ENCODE data around the gene UST. TPM values are rescaled to one million over a fixed set of nuclear protein-coding genes. Genes with fewer than 3 reads are reported as not detected.

UST gene
- total RNA-seq, 1 experiment from 2014 or later = 3.9 TPM

DNA sequence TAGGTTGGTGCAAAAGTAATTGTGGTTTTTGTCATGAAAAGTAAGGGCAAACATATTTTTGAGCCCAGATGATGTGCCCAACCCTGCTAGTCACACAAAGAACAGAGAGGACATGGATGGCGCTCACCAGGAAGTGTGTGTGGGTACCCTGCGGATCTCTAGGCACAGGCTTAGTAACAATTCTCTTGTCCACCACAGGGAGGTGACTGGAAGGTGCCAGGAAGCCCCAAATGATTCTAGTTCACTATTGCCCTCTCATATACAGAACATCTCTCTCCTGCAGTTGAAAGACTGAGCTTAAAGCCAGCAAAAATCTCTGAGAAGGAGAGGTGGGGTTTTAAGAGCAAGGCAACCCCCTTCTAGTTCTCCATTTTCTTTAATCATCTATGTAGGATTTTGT lies 298.6 kb downstream of the UST start:
- no TSS peak for BruUV-seq (replicated peaks)
- Histone ChIP-seq H3K9me2 (replicated peaks; ENCODE audit: low read length) (no peaks in the 10 kb centered on the region), H3K27me3 (ENCODE audit: low read length) (no peaks in the 10 kb centered on the region), H3K79me2 (ENCODE audit: low read length) (no peaks in the 10 kb centered on the region), H4K20me1 (ENCODE audit: low read length) (no peaks in the 10 kb centered on the region), H3K4me2 (ENCODE audit: low read length) (no peak overlapping the region), H2AFZ (ENCODE audit: low read length) (no peak overlapping the region), H3K9ac (ENCODE audit: low read length) (no peak overlapping the region), H3K27ac (ENCODE audit: low read length) (no peak overlapping the region), H3K9me3 (ENCODE audit: low read length) (no peaks in the 10 kb centered on the region), H3K36me3 (ENCODE audit: low read depth, low read length) (no peaks in the 10 kb centered on the region), H3K4me1 (ENCODE audit: insufficient read depth, low read length) (peaks cover 34% of the 10 kb centered on the region), H3K4me3 (ENCODE audit: low read length) (no peak overlapping the region), H3F3A (ENCODE audit: low read length, unreplicated experiment) (no peaks in the 10 kb centered on the region)
- TF ChIP-seq EZH2 (IDR thresholded peaks at IDR 0.05; ENCODE audit: low read length, unreplicated experiment) (no peak), EZH2phosphoT487 (IDR thresholded peaks at IDR 0.05; ENCODE audit: borderline replicate concordance, low read length) (no peak)
- TF ChIP-seq, protein P1, sequence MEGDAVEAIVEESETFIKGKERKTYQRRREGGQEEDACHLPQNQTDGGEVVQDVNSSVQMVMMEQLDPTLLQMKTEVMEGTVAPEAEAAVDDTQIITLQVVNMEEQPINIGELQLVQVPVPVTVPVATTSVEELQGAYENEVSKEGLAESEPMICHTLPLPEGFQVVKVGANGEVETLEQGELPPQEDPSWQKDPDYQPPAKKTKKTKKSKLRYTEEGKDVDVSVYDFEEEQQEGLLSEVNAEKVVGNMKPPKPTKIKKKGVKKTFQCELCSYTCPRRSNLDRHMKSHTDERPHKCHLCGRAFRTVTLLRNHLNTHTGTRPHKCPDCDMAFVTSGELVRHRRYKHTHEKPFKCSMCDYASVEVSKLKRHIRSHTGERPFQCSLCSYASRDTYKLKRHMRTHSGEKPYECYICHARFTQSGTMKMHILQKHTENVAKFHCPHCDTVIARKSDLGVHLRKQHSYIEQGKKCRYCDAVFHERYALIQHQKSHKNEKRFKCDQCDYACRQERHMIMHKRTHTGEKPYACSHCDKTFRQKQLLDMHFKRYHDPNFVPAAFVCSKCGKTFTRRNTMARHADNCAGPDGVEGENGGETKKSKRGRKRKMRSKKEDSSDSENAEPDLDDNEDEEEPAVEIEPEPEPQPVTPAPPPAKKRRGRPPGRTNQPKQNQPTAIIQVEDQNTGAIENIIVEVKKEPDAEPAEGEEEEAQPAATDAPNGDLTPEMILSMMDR (conservative IDR thresholded peaks at IDR 0.05; ENCODE audit: low read depth, low read length) = no peak; the same call in 1 of the 2 replicates
- intact Hi-C loops (cut with micrococcal nuclease) = no loop called here
- POLR2A ChIA-PET (ENCODE audit: unreplicated experiment) = no interaction called here
- ATAC-seq = no peak
- CTCF ChIA-PET = no interaction called here
- DNase-seq = no peak

DNA sequence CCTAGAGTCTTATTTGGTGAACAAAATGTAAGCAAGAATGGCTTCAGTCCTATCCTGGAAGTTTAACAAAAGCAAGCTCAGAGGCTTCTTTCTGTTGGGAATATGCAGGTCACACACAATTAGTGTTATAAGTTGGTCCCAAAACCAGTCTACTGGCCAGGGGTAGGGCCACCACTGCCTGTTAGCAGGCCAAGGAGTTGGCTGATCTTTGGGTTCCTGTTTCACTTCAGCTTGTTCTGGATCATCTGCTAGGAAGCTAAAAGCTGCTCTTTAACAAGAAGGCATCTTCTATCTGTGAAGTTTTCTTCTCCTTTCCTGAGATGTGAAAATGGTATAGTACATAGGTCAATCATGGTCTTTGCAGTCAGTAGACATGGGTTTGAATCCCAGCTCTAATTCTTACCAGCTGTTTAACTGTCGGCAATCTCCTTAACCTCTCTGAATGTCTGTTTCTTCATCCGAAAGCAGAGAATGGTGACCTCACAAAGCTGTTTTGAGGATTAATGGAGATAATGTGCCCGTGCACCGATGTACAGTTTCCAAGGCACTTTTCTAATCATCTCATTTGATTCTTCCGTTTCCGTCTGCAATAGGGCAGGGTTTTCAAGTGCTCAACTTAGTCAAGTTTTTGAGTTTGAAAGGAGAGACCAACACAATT lies 299.5 kb downstream of the UST start:
- Histone ChIP-seq H3K4me2 (ENCODE audit: low read length) (no peak overlapping the region), H3K9ac (ENCODE audit: low read length) (no peak overlapping the region), H3K4me3 (ENCODE audit: low read length) (no peak overlapping the region), H3K9me3 (ENCODE audit: low read length) (no peaks in the 10 kb centered on the region), H3K27me3 (ENCODE audit: low read length) (no peaks in the 10 kb centered on the region), H3K9me2 (replicated peaks; ENCODE audit: low read length) (no peaks in the 10 kb centered on the region), H2AFZ (ENCODE audit: low read length) (no peak overlapping the region), H3K79me2 (ENCODE audit: low read length) (no peaks in the 10 kb centered on the region), H3K36me3 (ENCODE audit: low read depth, low read length) (no peaks in the 10 kb centered on the region), H4K20me1 (ENCODE audit: low read length) (no peaks in the 10 kb centered on the region), H3F3A (ENCODE audit: low read length, unreplicated experiment) (no peaks in the 10 kb centered on the region), H3K27ac (ENCODE audit: low read length) (no peak overlapping the region), H3K4me1 (ENCODE audit: insufficient read depth, low read length) (peaks cover 38% of the 10 kb centered on the region)
- DNase-seq = no peak
- TF ChIP-seq EZH2phosphoT487 (IDR thresholded peaks at IDR 0.05; ENCODE audit: borderline replicate concordance, low read length) (no peak), EZH2 (IDR thresholded peaks at IDR 0.05; ENCODE audit: low read length, unreplicated experiment) (no peak)
- TF ChIP-seq, protein P1 (conservative IDR thresholded peaks at IDR 0.05; ENCODE audit: low read depth, low read length) = no peak
- ChIA-PET POLR2A (ENCODE audit: unreplicated experiment) (no interaction called here), CTCF (no interaction called here)
- intact Hi-C loops (cut with micrococcal nuclease) = no loop called here
- no TSS peak for BruUV-seq (replicated peaks)
- ATAC-seq = no peak

- Histone ChIP-seq H3K36me3 (ENCODE audit: low read depth, low read length) (no peaks in the 10 kb centered on the region), H3K4me3 (ENCODE audit: low read length) (no peak overlapping the region), H3K9me2 (replicated peaks; ENCODE audit: low read length) (no peaks in the 10 kb centered on the region), H3K9me3 (ENCODE audit: low read length) (no peaks in the 10 kb centered on the region), H3K4me2 (ENCODE audit: low read length) (no peak overlapping the region), H4K20me1 (ENCODE audit: low read length) (no peaks in the 10 kb centered on the region), H2AFZ (ENCODE audit: low read length) (no peak overlapping the region), H3F3A (ENCODE audit: low read length, unreplicated experiment) (no peaks in the 10 kb centered on the region), H3K79me2 (ENCODE audit: low read length) (no peaks in the 10 kb centered on the region), H3K27me3 (ENCODE audit: low read length) (no peaks in the 10 kb centered on the region), H3K27ac (ENCODE audit: low read length) (no peak overlapping the region), H3K9ac (ENCODE audit: low read length) (no peak overlapping the region), H3K4me1 (ENCODE audit: insufficient read depth, low read length) (peaks cover 38% of the 10 kb centered on the region)
- no peak for TF ChIP-seq EZH2phosphoT487 (IDR thresholded peaks at IDR 0.05; ENCODE audit: borderline replicate concordance, low read length)
- TF ChIP-seq EZH2 (IDR thresholded peaks at IDR 0.05; ENCODE audit: low read length, unreplicated experiment) = no peak
- TF ChIP-seq, protein P1 (conservative IDR thresholded peaks at IDR 0.05; ENCODE audit: low read depth, low read length) = no peak
- no TSS peak for BruUV-seq (replicated peaks)
- no peak for ATAC-seq
- intact Hi-C loops (cut with micrococcal nuclease) = no loop called here
- DNase-seq = no peak
- POLR2A ChIA-PET (ENCODE audit: unreplicated experiment) = no interaction called here
- CTCF ChIA-PET = no interaction called here
Observed at GRCh38 chr6:149046822-149047246, 300.0 kb downstream of the UST start.
